Esophagus squamous epithelium (tissue), 5 donors: ENCODE results near the gene MGAT5. TPM values are rescaled to one million over a fixed set of nuclear protein-coding genes. Genes with fewer than 3 reads are reported as not detected.

Experiments
- DNase-seq: peaks from one replicate; lab custom pipeline; 2025; lab: John Stamatoyannopoulos, UW
- H3K27ac ChIP-seq, 4 donors: fragments of 200-600 bp; sonication (generic); one replicate each; pipeline ENCODE4 v1.5.1; 2016 to 2019; ENCODE audit warnings: mild to moderate bottlenecking in 1 of 4
- H3K27me3 ChIP-seq, 4 donors: fragments of 200-600 bp; sonication (generic); 1 replicate in 3 of 4; 2 replicates in 1 of 4; pipeline versions ENCODE4 v1.5.1 to v1.6.0; 2017 to 2021; ENCODE audit warnings: antibody characterized with exemption in 1 of 4
- H3K36me3 ChIP-seq, 3 donors: fragments of 200-600 bp; sonication (generic); one replicate each; pipeline ENCODE4 v1.5.1; 2016 to 2019
- H3K4me1 ChIP-seq, 3 donors: fragments of 200-600 bp; sonication (generic); one replicate each; pipeline ENCODE4 v1.5.1; 2017 to 2019
- H3K4me3 ChIP-seq, 4 donors: fragments of 200-600 bp; sonication (generic); 1 replicate in 3 of 4; 2 replicates in 1 of 4; pipeline ENCODE4 v1.5.1; 2016 to 2019; ENCODE audit warnings: mild to moderate bottlenecking in 2 of 4, moderate library complexity in 1 of 4
- H3K9me3 ChIP-seq, 3 donors: fragments of 200-600 bp; sonication (generic); one replicate each; pipeline ENCODE4 v1.5.1; 2016 to 2019
- POLR2A ChIP-seq, 4 donors: fragments of 450-650 bp; IDR thresholded peaks; one replicate each; pipeline ENCODE4 v1.6.1; 2017; ENCODE audit warnings: antibody characterized with exemption in 4 of 4, mild to moderate bottlenecking in 4 of 4, moderate library complexity in 3 of 4
- WGBS, 2 donors: methylation state at CpG; one replicate each; pipeline ENCODE4 v1.1.5; 2018; 5-methylcytosine and 5-hydroxymethylcytosine counted together
- intact Hi-C: fragments of 100-400 bp; cut with DNase I; formaldehyde crosslinking; loops from one replicate; pipeline ENCODE4 v1.15.0; 2022
- total RNA-seq, 4 donors: library from RNA; depleted of rRNA; stranded (reverse); fragments of >200 nt; gene quantifications; one replicate each; pipeline ENCODE4 v1.1.0, GENCODE V29; 2016
- TF ChIP-seq, protein P1 (sequence below), 6 experiments: fragments of 450-650 bp in 4 of 6; fragments of 200-600 bp in 2 of 6; sonication (generic) in 2 of 6; IDR thresholded peaks; one replicate each; pipeline ENCODE4 v1.5.1; 2016 to 2019; ENCODE audit warnings: antibody characterized with exemption in 6 of 6, mild to moderate bottlenecking in 4 of 6, moderate library complexity in 4 of 6
- donor health status: DM: yes; HTN: yes; CAD: no.

Gene MGAT5
- total RNA-seq, 4 donors from 2014 or later, result 14.2 to 29.2 (median 24.6) TPM

DNA sequence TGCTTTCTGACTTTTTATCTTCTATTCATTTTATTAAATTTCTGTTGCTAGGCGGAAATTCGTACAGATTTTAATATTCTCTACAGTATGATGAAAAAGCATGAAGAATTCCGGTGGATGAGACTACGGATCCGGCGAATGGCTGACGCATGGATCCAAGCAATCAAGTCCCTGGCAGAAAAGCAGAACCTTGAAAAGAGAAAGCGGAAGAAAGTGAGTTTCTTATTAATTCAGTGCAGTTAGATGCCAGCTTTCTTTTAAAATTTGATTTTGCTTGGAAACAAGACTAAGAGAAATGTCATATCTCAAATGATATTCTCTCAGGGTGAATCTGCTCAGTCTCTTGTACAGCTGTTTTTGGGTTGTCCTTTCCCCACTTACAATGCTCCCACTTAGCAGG is 84.3 kb downstream of the MGAT5 start:
- Histone ChIP-seq H3K36me3 (peaks cover 0 to 15% (median 0%) of the 10 kb centered on the region in 3 donors), H3K27ac (no peak overlapping the region), H3K4me3 (no peak overlapping the region), H3K9me3 (no peaks in the 10 kb centered on the region), H3K27me3 (no peaks in the 10 kb centered on the region), H3K4me1 (no peaks in the 10 kb centered on the region)
- WGBS, 2 donors, result 80 to 91% methylated on average over 8 of the region's 8 CpGs
- DNase-seq, result no peak
- intact Hi-C loops, result no loop called here
- TF ChIP-seq POLR2A (IDR thresholded peaks at IDR 0.05), result no peak
- TF ChIP-seq, protein P1, sequence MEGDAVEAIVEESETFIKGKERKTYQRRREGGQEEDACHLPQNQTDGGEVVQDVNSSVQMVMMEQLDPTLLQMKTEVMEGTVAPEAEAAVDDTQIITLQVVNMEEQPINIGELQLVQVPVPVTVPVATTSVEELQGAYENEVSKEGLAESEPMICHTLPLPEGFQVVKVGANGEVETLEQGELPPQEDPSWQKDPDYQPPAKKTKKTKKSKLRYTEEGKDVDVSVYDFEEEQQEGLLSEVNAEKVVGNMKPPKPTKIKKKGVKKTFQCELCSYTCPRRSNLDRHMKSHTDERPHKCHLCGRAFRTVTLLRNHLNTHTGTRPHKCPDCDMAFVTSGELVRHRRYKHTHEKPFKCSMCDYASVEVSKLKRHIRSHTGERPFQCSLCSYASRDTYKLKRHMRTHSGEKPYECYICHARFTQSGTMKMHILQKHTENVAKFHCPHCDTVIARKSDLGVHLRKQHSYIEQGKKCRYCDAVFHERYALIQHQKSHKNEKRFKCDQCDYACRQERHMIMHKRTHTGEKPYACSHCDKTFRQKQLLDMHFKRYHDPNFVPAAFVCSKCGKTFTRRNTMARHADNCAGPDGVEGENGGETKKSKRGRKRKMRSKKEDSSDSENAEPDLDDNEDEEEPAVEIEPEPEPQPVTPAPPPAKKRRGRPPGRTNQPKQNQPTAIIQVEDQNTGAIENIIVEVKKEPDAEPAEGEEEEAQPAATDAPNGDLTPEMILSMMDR (IDR thresholded peaks at IDR 0.05), result no peak

- no peak overlapping the region for H3K4me3 ChIP-seq
- 81% methylated on average over 3 of the region's 3 CpGs for WGBS, 2 donors
- intact Hi-C loops, result no loop called here
- H3K4me1 ChIP-seq, result no peaks in the 10 kb centered on the region
- no peaks in the 10 kb centered on the region for H3K9me3 ChIP-seq
- H3K36me3 ChIP-seq, result peaks cover 0 to 28% (median 0%) of the 10 kb centered on the region in 3 donors
- no peak overlapping the region for H3K27ac ChIP-seq
- no peaks in the 10 kb centered on the region for H3K27me3 ChIP-seq
- no peak for DNase-seq
- no peak for TF ChIP-seq POLR2A (IDR thresholded peaks at IDR 0.05)
- TF ChIP-seq, protein P1 (IDR thresholded peaks at IDR 0.05), result no peak
Measured at GRCh38 chr2:134341476-134341875, 87.6 kb downstream of the MGAT5 start.

- intact Hi-C loops, result no loop called here
Measured at GRCh38 chr2:134344954-134345697, 91.3 kb downstream of the MGAT5 start.

GRCh38 chr2:134346141-134346540 is 92.3 kb downstream of the MGAT5 start:
- no peaks in the 10 kb centered on the region for H3K9me3 ChIP-seq

More at GRCh38 chr2:134344954-134345697, 91.3 kb downstream of the MGAT5 start:
- no peak for DNase-seq
- peaks cover 0 to 35% (median 0%) of the 10 kb centered on the region in 3 donors for H3K36me3 ChIP-seq
- H3K27ac ChIP-seq, result no peak overlapping the region
- 93 to 97% methylated on average over 9 of the region's 9 CpGs for WGBS, 2 donors
- TF ChIP-seq, protein P1 (IDR thresholded peaks at IDR 0.05), result no peak
- TF ChIP-seq POLR2A (IDR thresholded peaks at IDR 0.05), result no peak
- no peaks in the 10 kb centered on the region for H3K9me3 ChIP-seq
- H3K27me3 ChIP-seq, result no peaks in the 10 kb centered on the region
- H3K4me3 ChIP-seq, result no peak overlapping the region
- H3K4me1 ChIP-seq, result peaks cover 0 to 6% (median 0%) of the 10 kb centered on the region in 3 donors

GRCh38 chr2:134347756-134348155 is 93.9 kb downstream of the MGAT5 start:
- TF ChIP-seq, protein P1 (IDR thresholded peaks at IDR 0.05), result no peak
- TF ChIP-seq POLR2A (IDR thresholded peaks at IDR 0.05), result no peak
- H3K27ac ChIP-seq, result peak overlapping the region in 2 of 4 donors; percentile 12 to 48
- H3K27me3 ChIP-seq, result no peaks in the 10 kb centered on the region
- no peaks in the 10 kb centered on the region for H3K9me3 ChIP-seq
- H3K4me3 ChIP-seq, result no peak overlapping the region
- WGBS, 2 donors, result 48 to 72% methylated on average over 3 of the region's 3 CpGs
- peaks cover 0 to 6% (median 0%) of the 10 kb centered on the region in 3 donors for H3K4me1 ChIP-seq
- intact Hi-C loops, result no loop called here
- peaks cover 0 to 48% (median 0%) of the 10 kb centered on the region in 3 donors for H3K36me3 ChIP-seq
- no peak for DNase-seq

More at GRCh38 chr2:134346141-134346540, 92.3 kb downstream of the MGAT5 start:
- intact Hi-C loops, result no loop called here
- Histone ChIP-seq H3K36me3 (peaks cover 0 to 45% (median 0%) of the 10 kb centered on the region in 3 donors), H3K27ac (no peak overlapping the region), H3K4me3 (no peak overlapping the region), H3K4me1 (peaks cover 0 to 6% (median 0%) of the 10 kb centered on the region in 3 donors), H3K27me3 (no peaks in the 10 kb centered on the region)
- 83 to 96% methylated on average over 4 of the region's 4 CpGs for WGBS, 2 donors
- no peak for TF ChIP-seq POLR2A (IDR thresholded peaks at IDR 0.05)
- TF ChIP-seq, protein P1 (IDR thresholded peaks at IDR 0.05), result no peak
- DNase-seq, result no peak
